PC-3 (cell line): ENCODE data around the gene PPP1R17. TPM values are rescaled to one million over a fixed set of nuclear protein-coding genes. Genes with fewer than 3 reads are reported as not detected.

Source experiments
- ATAC-seq: fragments of 200-7000 bp; cut with Tn5 transposase; 2 replicates; pipeline ENCODE4 v1.9.1; 2020; ENCODE audit warnings: mild to moderate bottlenecking, moderate library complexity
- BruUV-seq: library from RNA; stranded (reverse); fragments of 400-500 nt; replicated peaks from 2 replicates; lab custom pipeline; 2021; lab: Mats Ljungman, UMichigan
- CTCF ChIA-PET: fragments of 300-600 bp; sonication (Branson Sonifier 250); formaldehyde crosslinking; loops from one replicate; lab custom pipeline; 2022; ENCODE audit warnings: antibody characterized with exemption; lab: Charles Lee
- POLR2A ChIA-PET: fragments of 300-600 bp; sonication (Branson Sonifier 250); formaldehyde crosslinking; loops from one replicate; lab custom pipeline; 2022; ENCODE audit warnings: antibody characterized with exemption; ENCODE audit not compliant: unreplicated experiment; lab: Charles Lee
- DNase-seq: peaks from one replicate; pipeline ENCODE4 v3.0.0-alpha.2; 2015
- H2AFZ ChIP-seq: fragments of 300-600 bp; sonication (generic); 2 replicates; pipeline ENCODE4 v1.6.0; 2016; ENCODE audit warnings: antibody characterized with exemption, low read length
- H3F3A ChIP-seq: fragments of 300-600 bp; sonication (generic); one replicate; pipeline ENCODE4 v1.6.0; 2017; ENCODE audit warnings: antibody characterized with exemption, low read length, control low read depth, mild to moderate bottlenecking; ENCODE audit not compliant: unreplicated experiment
- H3K27ac ChIP-seq: fragments of 300-600 bp; sonication (generic); 2 replicates; pipeline ENCODE4 v1.5.1; 2016; ENCODE audit warnings: mild to moderate bottlenecking, low read length
- H3K27me3 ChIP-seq: fragments of 300-600 bp; sonication (generic); 2 replicates; pipeline ENCODE4 v1.6.1; 2016; ENCODE audit warnings: low read length, mixed read lengths
- H3K36me3 ChIP-seq: fragments of 300-600 bp; sonication (generic); 2 replicates; pipeline ENCODE4 v1.6.1; 2016; ENCODE audit warnings: low read depth, mixed run types, low read length, mixed read lengths
- H3K4me1 ChIP-seq: fragments of 300-600 bp; sonication (generic); 2 replicates; pipeline ENCODE4 v1.5.1; 2016; ENCODE audit warnings: low read length; ENCODE audit not compliant: insufficient read depth
- H3K4me2 ChIP-seq: fragments of 300-600 bp; sonication (generic); 2 replicates; pipeline ENCODE4 v1.6.0; 2016; ENCODE audit warnings: low read length
- H3K4me3 ChIP-seq: fragments of 300-600 bp; sonication (generic); 2 replicates; pipeline ENCODE4 v1.5.1; 2016; ENCODE audit warnings: mild to moderate bottlenecking, low read length, mixed read lengths
- H3K79me2 ChIP-seq: fragments of 300-600 bp; sonication (generic); 2 replicates; pipeline ENCODE4 v1.6.1; 2017; ENCODE audit warnings: low read length, mixed read lengths
- H3K9ac ChIP-seq: fragments of 300-600 bp; sonication (generic); 2 replicates; pipeline ENCODE4 v1.6.0; 2016; ENCODE audit warnings: mild to moderate bottlenecking, low read length
- H3K9me2 ChIP-seq: fragments of 300-600 bp; sonication (generic); replicated peaks from 2 replicates; pipeline ENCODE4 v1.6.1; 2016; ENCODE audit warnings: mixed run types, low read length, mixed read lengths
- H3K9me3 ChIP-seq: fragments of 300-600 bp; sonication (generic); 2 replicates; pipeline ENCODE4 v1.6.1; 2016; ENCODE audit warnings: low read length, mixed read lengths
- H4K20me1 ChIP-seq: fragments of 300-600 bp; sonication (generic); 2 replicates; pipeline ENCODE4 v1.6.1; 2016; ENCODE audit warnings: low read length, mixed read lengths
- CTCF ChIP-seq: fragments of 300-600 bp; sonication (generic); conservative IDR thresholded peaks from 2 replicates; pipeline ENCODE4 v1.5.1; 2017; ENCODE audit warnings: antibody characterized with exemption, low read depth, mild to moderate bottlenecking, low read length
- EZH2 ChIP-seq: fragments of 300-600 bp; sonication (generic); IDR thresholded peaks from one replicate; pipeline ENCODE4 v1.6.1; 2017; ENCODE audit warnings: antibody characterized with exemption, mild to moderate bottlenecking, low read length; ENCODE audit not compliant: unreplicated experiment
- EZH2phosphoT487 ChIP-seq: fragments of 300-600 bp; sonication (generic); IDR thresholded peaks from 2 replicates; pipeline ENCODE4 v1.6.1; 2018; ENCODE audit warnings: mild to moderate bottlenecking, antibody characterized with exemption, low read length, borderline replicate concordance
- intact Hi-C: fragments of 100-400 bp; cut with micrococcal nuclease; formaldehyde crosslinking; loops from 2 replicates; pipeline ENCODE4 v1.9.0; 2023
- total RNA-seq: library from RNA; depleted of rRNA; stranded (reverse); fragments of >200 nt; gene quantifications from 2 replicates; pipeline ENCODE4 v1.2.3, GENCODE V29; 2014

PPP1R17 gene
- total RNA-seq, 1 experiment from 2014 or later, result not detected

GRCh38 chr7:31724696-31725095 is 37.7 kb downstream of the PPP1R17 start:
- peak; percentile 28 for DNase-seq

GRCh38 chr7:31729195-31729804 is 42.3 kb downstream of the PPP1R17 start:
- Histone ChIP-seq H2AFZ (no peak overlapping the region), H3K4me1 (no peaks in the 10 kb centered on the region), H3K9ac (no peak overlapping the region), H4K20me1 (no peaks in the 10 kb centered on the region), H3F3A (no peaks in the 10 kb centered on the region), H3K36me3 (no peaks in the 10 kb centered on the region), H3K9me2 (no peaks in the 10 kb centered on the region), H3K27me3 (peaks cover 17% of the 10 kb centered on the region), H3K4me3 (no peak overlapping the region), H3K27ac (no peak overlapping the region), H3K79me2 (no peaks in the 10 kb centered on the region), H3K9me3 (no peaks in the 10 kb centered on the region), H3K4me2 (no peak overlapping the region)
- TF ChIP-seq EZH2 (no peak), CTCF (peak; percentile 41; the same call in 1 of the 2 replicates)
- DNase-seq (peak; percentile 16), ATAC-seq (peak; percentile 24; the same call in 1 of the 2 replicates)
- ChIA-PET POLR2A (no interaction called here), CTCF (no interaction called here)
- intact Hi-C loops, result no loop called here
- no TSS peak for BruUV-seq

More at GRCh38 chr7:31724696-31725095, 37.7 kb downstream of the PPP1R17 start:
- TF ChIP-seq EZH2 (no peak), CTCF (no peak), EZH2phosphoT487 (no peak)
- ChIA-PET POLR2A (no interaction called here), CTCF (no interaction called here)
- Histone ChIP-seq H3K9ac (no peak overlapping the region), H4K20me1 (no peaks in the 10 kb centered on the region), H3K9me2 (no peaks in the 10 kb centered on the region), H2AFZ (no peak overlapping the region), H3K4me1 (no peaks in the 10 kb centered on the region), H3F3A (no peaks in the 10 kb centered on the region), H3K9me3 (no peaks in the 10 kb centered on the region), H3K79me2 (no peaks in the 10 kb centered on the region), H3K4me3 (no peak overlapping the region), H3K27ac (no peak overlapping the region), H3K27me3 (peaks cover 59% of the 10 kb centered on the region), H3K36me3 (no peaks in the 10 kb centered on the region), H3K4me2 (no peak overlapping the region)
- ATAC-seq, result no peak
- intact Hi-C loops, result no loop called here
- BruUV-seq, result no TSS peak

- no peaks in the 10 kb centered on the region for H3K9me2 ChIP-seq
- no peaks in the 10 kb centered on the region; the same call in 1 of the 2 replicates for H3K27me3 ChIP-seq
- H2AFZ ChIP-seq, result no peak overlapping the region
- TF ChIP-seq CTCF (no peak), EZH2phosphoT487 (no peak), EZH2 (no peak)
- H3K4me1 ChIP-seq, result no peaks in the 10 kb centered on the region
- no peaks in the 10 kb centered on the region for H3K79me2 ChIP-seq
- no TSS peak for BruUV-seq
- H3K9ac ChIP-seq, result no peak overlapping the region
- no peak overlapping the region for H3K4me3 ChIP-seq
- H3K4me2 ChIP-seq, result no peak overlapping the region
- no peak for ATAC-seq
- H3K9me3 ChIP-seq, result no peaks in the 10 kb centered on the region
- intact Hi-C loops, result loop anchor here (10.0 kb wide), 1 partner anchor 540 kb away; no protein-coding TSS in a partner anchor
- H3K36me3 ChIP-seq, result no peaks in the 10 kb centered on the region
- POLR2A ChIA-PET, result no interaction called here
- H3K27ac ChIP-seq, result no peak overlapping the region
- H3F3A ChIP-seq, result no peaks in the 10 kb centered on the region
- no peaks in the 10 kb centered on the region for H4K20me1 ChIP-seq
- no peak for DNase-seq
- CTCF ChIA-PET, result no interaction called here
Measured at GRCh38 chr7:31734456-31734855, 47.4 kb downstream of the PPP1R17 start.
